HG03520 (cell line): ENCODE results near the gene RNLS.

ENCODE experiments used
- ATAC-seq: cut with Tn5 transposase; IDR thresholded peaks from one replicate; pipeline ENCODE4 v1.9.1; 2021; ENCODE audit warnings: mild to moderate bottlenecking, moderate library complexity; ENCODE audit not compliant: unreplicated experiment

Gene RNLS

GRCh38 chr10:88270871-88271713 lies 312.0 kb downstream of the RNLS start:
- peak; percentile 86 for ATAC-seq

DNA sequence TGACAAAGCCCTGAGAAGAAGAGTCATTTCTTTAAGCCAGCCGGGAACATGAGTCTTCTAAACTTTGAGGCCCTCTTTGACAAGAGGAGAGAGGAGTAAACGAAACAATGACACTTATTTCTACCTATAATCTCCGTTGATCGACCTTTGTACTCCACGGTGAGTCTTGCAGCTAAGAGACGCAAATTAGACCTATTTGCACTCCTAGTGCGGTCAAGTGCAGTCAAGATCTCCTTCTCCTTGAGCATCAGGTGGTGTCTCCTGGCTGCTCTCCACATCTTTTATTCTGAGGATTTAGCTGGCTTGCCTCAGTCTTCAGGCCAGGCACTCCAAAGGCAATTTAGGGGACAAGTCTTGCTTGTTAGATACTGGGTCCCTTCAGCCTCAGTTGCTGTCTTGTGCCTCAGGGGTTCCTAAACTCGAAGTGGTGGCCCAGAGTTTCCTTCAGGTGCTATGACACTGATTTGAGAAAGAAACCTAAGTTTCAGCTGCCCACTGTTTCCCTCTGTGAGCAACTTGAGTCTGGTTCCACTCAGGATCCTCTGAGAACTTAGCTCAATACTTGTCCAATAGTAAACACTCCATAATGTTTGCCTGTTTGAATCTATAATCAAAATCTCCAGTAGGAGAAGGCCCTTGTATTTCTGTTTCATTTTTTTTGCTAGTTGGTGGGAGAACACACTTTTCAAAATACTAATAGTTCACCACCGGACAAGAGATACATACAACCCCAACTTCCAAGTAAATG lies 312.9 kb downstream of the RNLS start:
- no peak for ATAC-seq

GRCh38 chr10:88262591-88263234 lies 320.4 kb downstream of the RNLS start:
- no peak for ATAC-seq

GRCh38 chr10:88261152-88261551 lies 322.0 kb downstream of the RNLS start:
- ATAC-seq: no peak

DNA sequence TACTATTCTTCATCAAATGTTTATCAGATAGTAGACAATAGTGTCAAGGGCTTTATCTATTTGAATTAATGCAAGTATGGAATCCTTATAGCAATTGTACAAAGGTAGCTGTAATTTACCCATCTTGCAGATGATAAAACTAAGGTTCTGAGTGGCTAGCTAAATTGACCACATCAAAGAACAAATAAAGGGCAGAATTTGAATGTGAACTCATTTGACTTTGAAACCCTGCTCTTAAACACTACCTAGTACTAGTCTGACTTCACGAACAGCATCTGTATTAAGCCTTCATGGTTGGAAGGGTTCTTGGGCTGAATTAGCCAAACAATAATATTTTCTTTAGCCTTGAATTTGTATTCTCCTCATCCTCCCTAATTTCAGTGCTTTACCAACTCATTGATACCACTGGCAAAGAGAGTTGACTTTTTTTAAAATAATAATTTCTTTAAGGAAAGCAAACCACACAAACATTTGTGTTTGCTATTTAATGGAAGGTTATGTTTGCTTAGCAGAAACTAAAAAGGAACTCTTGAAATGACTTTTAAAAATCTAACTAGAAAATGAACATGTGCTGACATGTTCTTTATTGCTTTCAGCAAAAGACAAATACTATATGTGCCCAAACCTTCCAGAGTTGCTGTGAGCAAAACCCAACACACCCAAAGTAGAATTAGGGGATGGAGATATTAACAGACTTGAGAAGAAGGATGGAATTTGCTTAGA lies 322.6 kb downstream of the RNLS start:
- no peak for ATAC-seq

- ATAC-seq: no peak
These were observed 323.7 kb downstream of the RNLS start for GRCh38 chr10:88259381-88259780.

- no peak for ATAC-seq
These were observed 326.2 kb downstream of the RNLS start for GRCh38 chr10:88256886-88257285.

GRCh38 chr10:88256013-88256680 lies 327.0 kb downstream of the RNLS start:
- ATAC-seq: no peak

- ATAC-seq: no peak
These were observed 329.0 kb downstream of the RNLS start for GRCh38 chr10:88254091-88254490.

DNA sequence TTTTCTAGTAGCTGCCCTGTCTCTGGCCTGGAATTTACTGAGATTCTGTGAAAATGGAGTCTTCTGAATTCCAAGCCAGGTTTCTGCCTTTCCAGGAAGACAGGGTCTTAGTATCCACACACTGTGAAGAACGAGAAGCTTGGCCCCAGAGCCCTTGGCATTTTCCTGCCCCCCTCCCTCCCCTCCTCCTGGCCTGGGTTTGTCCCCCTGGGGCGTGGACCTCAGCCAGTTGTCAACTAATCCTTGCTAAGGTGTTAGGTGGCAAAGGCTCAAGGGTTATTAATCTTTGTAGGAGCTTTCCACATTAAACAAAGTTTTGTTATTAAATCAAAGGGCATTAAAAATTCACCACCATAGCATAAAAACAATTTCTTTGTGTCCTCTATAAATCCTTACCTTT lies 329.5 kb downstream of the RNLS start:
- ATAC-seq: no peak

- no peak for ATAC-seq
These were observed 330.0 kb downstream of the RNLS start for GRCh38 chr10:88253128-88253527.

DNA sequence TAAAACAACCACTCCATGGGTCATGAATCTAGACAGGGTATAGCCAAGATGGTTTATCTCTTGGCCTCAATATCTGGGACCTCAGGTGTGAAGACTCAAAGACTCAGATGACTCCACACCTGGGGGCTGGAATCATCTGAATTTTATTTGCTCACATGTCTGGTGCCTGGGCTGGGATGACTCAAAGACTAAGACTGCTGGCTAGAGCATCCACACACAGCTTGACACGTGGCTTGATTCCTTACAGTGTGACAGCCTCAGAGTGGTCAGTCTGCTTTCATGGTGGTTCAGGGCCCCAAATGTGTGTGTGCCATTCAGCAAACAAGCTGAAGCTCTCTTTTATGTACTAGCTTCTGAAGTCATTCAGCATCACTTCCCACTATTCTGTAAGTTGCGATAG lies 333.7 kb downstream of the RNLS start:
- ATAC-seq: no peak

- no peak for ATAC-seq
These were observed 336.4 kb downstream of the RNLS start for GRCh38 chr10:88246675-88247074.

- ATAC-seq: no peak
These were observed 337.1 kb downstream of the RNLS start for GRCh38 chr10:88245974-88246511.

- no peak for ATAC-seq
These were observed 338.1 kb downstream of the RNLS start for GRCh38 chr10:88244781-88245625.

- ATAC-seq: no peak
These were observed 339.0 kb downstream of the RNLS start for GRCh38 chr10:88243836-88244730.

DNA sequence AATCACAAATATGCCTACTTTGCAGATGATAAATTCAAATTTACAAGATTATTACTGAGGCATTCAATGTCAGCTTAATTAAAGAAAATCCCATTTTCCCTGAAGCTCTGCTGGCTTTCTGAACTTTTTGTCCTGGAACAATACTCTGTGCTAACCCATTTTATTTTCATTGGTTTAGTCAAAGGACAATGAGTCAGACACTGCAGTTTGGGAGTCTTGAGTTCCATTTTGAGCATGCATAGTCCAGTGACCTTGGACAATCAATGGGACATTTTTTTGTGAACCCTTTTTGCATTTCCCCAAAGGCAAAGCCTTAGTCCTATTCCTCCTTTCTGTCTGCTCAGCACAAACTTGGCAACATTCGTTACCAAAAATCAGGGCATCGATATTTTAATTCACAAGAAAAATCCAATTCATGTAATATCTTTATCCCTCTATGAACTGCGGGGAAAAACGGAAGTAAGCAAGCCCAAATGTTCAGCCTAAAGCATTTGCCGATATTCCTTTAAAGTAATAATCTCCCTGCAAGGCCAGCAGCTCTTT lies 339.8 kb downstream of the RNLS start:
- ATAC-seq: no peak

GRCh38 chr10:88241501-88241900 lies 341.6 kb downstream of the RNLS start:
- ATAC-seq: no peak
